Coronary artery (tissue), 2 donors: ENCODE results near the gene TMEM132E.

Experiments
- DNase-seq: peaks from one replicate; pipeline ENCODE4 v3.0.0-alpha.2; 2017; ENCODE audit warnings: low spot score
- H3K27ac ChIP-seq, 2 donors: fragments of 200-600 bp; sonication (generic); one replicate each; pipeline ENCODE4 v1.5.1; 2016 to 2019
- H3K4me3 ChIP-seq: fragments of 200-600 bp; sonication (generic); 2 replicates; pipeline ENCODE4 v1.5.1; 2016; ENCODE audit warnings: mild to moderate bottlenecking, moderate library complexity
- TF ChIP-seq, protein P1 (sequence below): fragments of 200-600 bp; sonication (generic); IDR thresholded peaks from one replicate; pipeline ENCODE4 v1.5.1; 2019; ENCODE audit warnings: antibody characterized with exemption

TMEM132E gene

DNA sequence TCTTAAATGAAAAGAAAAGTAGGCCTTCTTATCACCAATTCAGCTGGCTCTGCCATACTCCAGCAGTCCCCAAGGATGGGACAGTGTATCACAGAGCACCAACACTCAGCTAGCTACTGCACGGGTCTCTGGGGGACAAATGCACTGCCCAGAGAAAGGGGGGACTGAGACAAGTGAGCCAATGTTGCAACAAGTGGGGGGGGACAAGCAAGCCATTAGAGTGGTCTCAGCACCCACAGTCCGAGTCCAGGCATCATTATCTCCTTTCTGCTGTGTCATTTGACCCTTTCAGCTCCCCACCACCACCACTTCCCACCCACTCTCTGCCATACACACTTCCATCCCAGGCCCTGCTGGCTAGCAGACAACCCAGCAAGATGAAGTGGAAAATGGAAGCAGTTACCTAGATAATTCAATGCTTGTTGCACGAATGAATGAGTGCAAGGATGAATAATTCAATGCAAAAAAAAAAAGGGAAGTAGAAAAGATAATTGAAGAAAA lies 7.0 kb downstream of the TMEM132E start:
- DNase-seq, result no peak
- TF ChIP-seq, protein P1, sequence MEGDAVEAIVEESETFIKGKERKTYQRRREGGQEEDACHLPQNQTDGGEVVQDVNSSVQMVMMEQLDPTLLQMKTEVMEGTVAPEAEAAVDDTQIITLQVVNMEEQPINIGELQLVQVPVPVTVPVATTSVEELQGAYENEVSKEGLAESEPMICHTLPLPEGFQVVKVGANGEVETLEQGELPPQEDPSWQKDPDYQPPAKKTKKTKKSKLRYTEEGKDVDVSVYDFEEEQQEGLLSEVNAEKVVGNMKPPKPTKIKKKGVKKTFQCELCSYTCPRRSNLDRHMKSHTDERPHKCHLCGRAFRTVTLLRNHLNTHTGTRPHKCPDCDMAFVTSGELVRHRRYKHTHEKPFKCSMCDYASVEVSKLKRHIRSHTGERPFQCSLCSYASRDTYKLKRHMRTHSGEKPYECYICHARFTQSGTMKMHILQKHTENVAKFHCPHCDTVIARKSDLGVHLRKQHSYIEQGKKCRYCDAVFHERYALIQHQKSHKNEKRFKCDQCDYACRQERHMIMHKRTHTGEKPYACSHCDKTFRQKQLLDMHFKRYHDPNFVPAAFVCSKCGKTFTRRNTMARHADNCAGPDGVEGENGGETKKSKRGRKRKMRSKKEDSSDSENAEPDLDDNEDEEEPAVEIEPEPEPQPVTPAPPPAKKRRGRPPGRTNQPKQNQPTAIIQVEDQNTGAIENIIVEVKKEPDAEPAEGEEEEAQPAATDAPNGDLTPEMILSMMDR, result no peak
- Histone ChIP-seq H3K4me3 (no peak overlapping the region), H3K27ac (no peak overlapping the region)

- Histone ChIP-seq H3K27ac (no peak overlapping the region), H3K4me3 (no peak overlapping the region)
- no peak for DNase-seq
- TF ChIP-seq, protein P1, result no peak
Measured at GRCh38 chr17:34588266-34588665, 8.9 kb downstream of the TMEM132E start.

- no peak for DNase-seq
- Histone ChIP-seq H3K27ac (no peak overlapping the region), H3K4me3 (no peak overlapping the region)
- TF ChIP-seq, protein P1, result no peak
Measured at GRCh38 chr17:34589120-34589965, 10.0 kb downstream of the TMEM132E start.

- no peak for DNase-seq
Measured at GRCh38 chr17:34592002-34592401, 12.6 kb downstream of the TMEM132E start.

DNA sequence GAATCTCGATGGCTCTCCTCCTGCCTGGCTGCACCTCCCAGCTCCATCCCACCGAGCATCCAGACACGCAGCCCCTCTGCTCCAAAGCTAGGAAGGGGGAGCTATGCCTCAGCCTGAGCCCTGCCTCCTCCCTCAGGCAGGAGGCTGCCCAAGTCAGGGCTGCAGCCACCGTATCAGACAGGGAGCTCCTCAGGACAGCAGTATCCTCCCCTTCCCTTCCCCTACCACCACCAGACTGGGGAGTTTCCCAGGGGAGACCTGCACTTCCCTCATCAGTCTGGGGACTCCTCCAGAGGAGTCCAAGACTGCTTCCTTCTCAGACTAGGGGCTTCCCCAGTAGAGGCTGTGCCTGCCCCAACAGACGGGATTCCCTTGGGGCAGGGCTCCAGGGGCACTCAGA lies 17.5 kb downstream of the TMEM132E start:
- Histone ChIP-seq H3K27ac (no peak overlapping the region), H3K4me3 (no peak overlapping the region)
- no peak for DNase-seq
- TF ChIP-seq, protein P1, result no peak

More at GRCh38 chr17:34592002-34592401, 12.6 kb downstream of the TMEM132E start:
- TF ChIP-seq, protein P1, result no peak
- no peak overlapping the region for H3K4me3 ChIP-seq
- H3K27ac ChIP-seq, result no peak overlapping the region

DNA sequence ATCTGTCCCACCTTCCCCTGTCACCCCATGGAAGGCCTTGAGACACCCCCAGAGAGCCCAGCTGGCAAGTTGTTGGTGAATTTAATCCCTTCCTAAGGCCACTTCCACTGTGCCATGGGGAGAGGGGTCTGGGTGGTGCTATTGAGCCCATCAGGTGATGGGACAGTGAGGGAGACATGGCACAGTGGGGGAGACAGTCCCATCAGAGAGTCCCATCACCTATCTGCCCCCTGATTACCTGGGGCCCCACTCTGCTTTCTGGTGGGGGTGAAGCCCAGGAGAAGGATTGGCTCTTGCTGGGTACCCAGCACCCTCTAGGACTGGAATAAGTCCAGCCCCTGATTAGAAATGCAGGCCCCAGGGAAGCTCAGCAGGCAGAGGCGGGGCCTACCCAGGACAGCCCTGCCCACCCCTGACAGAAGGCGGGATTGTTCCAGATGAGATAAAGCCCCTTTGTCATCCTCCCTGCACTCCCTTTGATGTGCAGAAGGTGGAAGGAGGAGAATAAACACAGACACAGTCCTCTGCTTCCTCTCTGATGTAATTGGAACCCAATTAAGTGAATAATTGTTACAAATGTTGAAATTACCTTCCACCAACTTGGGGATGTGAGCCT lies 18.9 kb downstream of the TMEM132E start:
- TF ChIP-seq, protein P1, result no peak
- Histone ChIP-seq H3K27ac (no peak overlapping the region), H3K4me3 (no peak overlapping the region)
- DNase-seq, result no peak
